ENCODE measurements around the gene KLHL41. TPM values are rescaled to one million over a fixed set of nuclear protein-coding genes. Genes with fewer than 3 reads are reported as not detected.
A peak's percentile ranks its signal among the peaks of the same experiment; 100 is the strongest.

KLHL41 gene
- total RNA-seq (2014; rRNA removed) (0.07 and 0.12 TPM in 2 replicates), Bru-seq, nascent RNA (percentile 40 among the genes with signal in this experiment), BruChase-seq, experiment 1, labeled RNA remaining after a 6-hour chase (percentile 42 among the genes with signal in this experiment), BruChase-seq, experiment 2, labeled RNA remaining after a 2-hour chase (percentile 50 among the genes with signal in this experiment)
- long read RNA-seq: 0 reads

GRCh38 chr2:169509298-169509885 is at the start of gene KLHL41:
Gene KLHL41, plus strand, starts transcription at chr2:169509702. Its CDS starts 77 bp downstream, at chr2:169509779.
- Histone ChIP-seq H3F3A (ENCODE audit: low read length, unreplicated experiment) (peaks cover 3% of the 10 kb centered on the region), H3K4me2 (ENCODE audit: low read length) (peak within 1 kb of the TSS; percentile 72), H4K20me1 (ENCODE audit: low read length) (no peaks in the 10 kb centered on the region), H3K27ac (ENCODE audit: low read length) (peak within 1 kb of the TSS; percentile 57), H3K27me3 (ENCODE audit: low read length) (no peaks in the 10 kb centered on the region), H2AFZ (ENCODE audit: low read length) (no peak within 1 kb of the TSS), H3K36me3 (ENCODE audit: low read depth, low read length) (no peaks in the 10 kb centered on the region), H3K9me2 (replicated peaks; ENCODE audit: low read length) (no peaks in the 10 kb centered on the region), H3K9ac (ENCODE audit: low read length) (no peak within 1 kb of the TSS), H3K9me3 (ENCODE audit: low read length) (no peaks in the 10 kb centered on the region), H3K4me1 (ENCODE audit: insufficient read depth, low read length) (peaks cover 53% of the 10 kb centered on the region), H3K4me3 (ENCODE audit: low read length) (no peak within 1 kb of the TSS), H3K79me2 (ENCODE audit: low read length) (no peaks in the 10 kb centered on the region)
- no TSS peak for BruUV-seq (replicated peaks)
- peak; percentile 46 for ATAC-seq
- ChIA-PET POLR2A (ENCODE audit: unreplicated experiment) (no interaction called here), CTCF (interaction anchor here (1.2 kb wide), 1 partner anchor 30 kb away, joined by 5 read pairs; the partner anchor contains the start of gene BBS5)
- peak; percentile 71 for DNase-seq
- no peak for TF ChIP-seq EZH2phosphoT487 (IDR thresholded peaks at IDR 0.05; ENCODE audit: borderline replicate concordance, low read length)
- TF ChIP-seq EZH2 (IDR thresholded peaks at IDR 0.05; ENCODE audit: low read length, unreplicated experiment): no peak
- no peak for TF ChIP-seq CTCF (conservative IDR thresholded peaks at IDR 0.05; ENCODE audit: low read depth, low read length)
- intact Hi-C loops (cut with micrococcal nuclease): no loop called here

- no peak overlapping the region for H3K9ac ChIP-seq (ENCODE audit: low read length)
- no TSS peak for BruUV-seq (replicated peaks)
- intact Hi-C loops (cut with micrococcal nuclease): no loop called here
- H3K4me3 ChIP-seq (ENCODE audit: low read length): no peak overlapping the region
- H3K4me2 ChIP-seq (ENCODE audit: low read length): no peak overlapping the region
- H3K36me3 ChIP-seq (ENCODE audit: low read depth, low read length): no peaks in the 10 kb centered on the region
- H4K20me1 ChIP-seq (ENCODE audit: low read length): no peaks in the 10 kb centered on the region
- no peak overlapping the region for H3K27ac ChIP-seq (ENCODE audit: low read length)
- H3K27me3 ChIP-seq (ENCODE audit: low read length): no peaks in the 10 kb centered on the region
- ATAC-seq: no peak
- no peak overlapping the region for H2AFZ ChIP-seq (ENCODE audit: low read length)
- H3F3A ChIP-seq (ENCODE audit: low read length, unreplicated experiment): no peaks in the 10 kb centered on the region
- TF ChIP-seq CTCF (conservative IDR thresholded peaks at IDR 0.05; ENCODE audit: low read depth, low read length): no peak
- TF ChIP-seq EZH2 (IDR thresholded peaks at IDR 0.05; ENCODE audit: low read length, unreplicated experiment): no peak
- no peak for TF ChIP-seq EZH2phosphoT487 (IDR thresholded peaks at IDR 0.05; ENCODE audit: borderline replicate concordance, low read length)
- DNase-seq: no peak
- ChIA-PET POLR2A (ENCODE audit: unreplicated experiment) (no interaction called here), CTCF (no interaction called here)
- no peaks in the 10 kb centered on the region for H3K79me2 ChIP-seq (ENCODE audit: low read length)
- peaks cover 13% of the 10 kb centered on the region for H3K4me1 ChIP-seq (ENCODE audit: insufficient read depth, low read length)
- H3K9me3 ChIP-seq (ENCODE audit: low read length): no peaks in the 10 kb centered on the region
- H3K9me2 ChIP-seq (replicated peaks; ENCODE audit: low read length): no peaks in the 10 kb centered on the region
These were observed 48.4 kb upstream of the KLHL41 start for GRCh38 chr2:169461143-169461542.
